NCI-H187 (cell line): Measurements from ENCODE around the gene ZNF362.
A peak's percentile ranks its signal among the peaks of the same experiment; 100 is the strongest.

Experiments used
- DNase-seq, 2 experiments: peaks; one replicate each; lab custom pipeline; 2025; lab: John Stamatoyannopoulos, UW

The ZNF362 gene

GRCh38 chr1:33327587-33328325 is 71.5 kb downstream of the ZNF362 start:
- peak; percentile 44 to 64 for DNase-seq

DNA sequence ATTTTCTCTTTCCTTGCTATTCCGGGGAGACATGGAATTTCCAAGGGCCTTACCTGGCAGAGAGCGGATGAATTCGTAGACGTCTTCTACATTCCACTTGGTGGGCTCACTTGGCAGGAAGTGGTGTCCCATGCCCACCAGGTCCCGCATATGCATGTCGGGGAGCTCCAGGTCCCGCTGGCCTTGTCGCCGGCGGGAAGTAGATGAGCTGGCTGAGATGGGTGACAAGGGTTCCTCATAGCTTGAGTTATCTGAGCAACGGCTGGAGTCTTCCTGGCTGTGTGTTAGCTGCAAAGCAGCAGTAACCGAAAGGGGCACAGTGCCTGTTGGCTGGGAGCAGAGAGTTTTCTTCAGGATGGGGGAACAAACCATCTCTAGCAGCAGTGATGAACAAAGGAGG is 72.5 kb downstream of the ZNF362 start:
- no peak for DNase-seq

DNA sequence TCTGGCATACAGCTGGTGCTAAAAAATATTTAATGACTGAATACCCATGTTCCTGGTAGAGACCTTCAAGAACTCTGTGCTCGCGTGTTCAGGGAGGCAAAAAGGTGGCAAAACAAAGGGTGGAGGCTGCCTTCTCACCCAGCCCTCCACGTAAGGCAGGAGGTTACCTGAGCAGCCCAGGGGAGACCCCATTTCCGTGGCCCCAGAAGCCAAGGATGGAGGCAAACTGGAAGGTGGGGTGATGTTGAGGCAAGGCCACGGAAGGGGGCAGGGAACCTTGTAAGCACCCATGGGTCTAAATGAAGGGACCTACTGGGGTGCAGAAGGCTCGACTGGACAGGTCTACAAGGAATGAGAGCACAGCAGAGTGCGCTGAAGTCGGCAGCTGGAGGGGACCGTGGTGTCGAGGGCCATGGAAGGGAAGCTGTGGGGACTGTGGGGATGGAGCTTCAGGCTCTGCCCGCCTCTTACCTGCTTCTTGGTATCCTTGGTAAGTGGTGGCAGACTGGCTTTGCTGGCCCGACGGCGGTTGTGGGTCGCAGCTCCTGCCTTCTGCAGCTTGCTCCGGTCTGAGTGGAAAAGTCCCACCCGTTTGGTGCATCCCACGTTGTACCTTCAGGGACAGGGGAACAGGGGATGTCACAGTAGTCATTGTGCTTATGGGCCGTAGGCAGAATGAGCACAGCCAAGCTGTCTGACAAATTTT is 73.5 kb downstream of the ZNF362 start:
- DNase-seq, result no peak

GRCh38 chr1:33330361-33330890 is 74.1 kb downstream of the ZNF362 start:
- DNase-seq, result no peak

GRCh38 chr1:33330906-33331305 is 74.6 kb downstream of the ZNF362 start:
- DNase-seq, result no peak

DNA sequence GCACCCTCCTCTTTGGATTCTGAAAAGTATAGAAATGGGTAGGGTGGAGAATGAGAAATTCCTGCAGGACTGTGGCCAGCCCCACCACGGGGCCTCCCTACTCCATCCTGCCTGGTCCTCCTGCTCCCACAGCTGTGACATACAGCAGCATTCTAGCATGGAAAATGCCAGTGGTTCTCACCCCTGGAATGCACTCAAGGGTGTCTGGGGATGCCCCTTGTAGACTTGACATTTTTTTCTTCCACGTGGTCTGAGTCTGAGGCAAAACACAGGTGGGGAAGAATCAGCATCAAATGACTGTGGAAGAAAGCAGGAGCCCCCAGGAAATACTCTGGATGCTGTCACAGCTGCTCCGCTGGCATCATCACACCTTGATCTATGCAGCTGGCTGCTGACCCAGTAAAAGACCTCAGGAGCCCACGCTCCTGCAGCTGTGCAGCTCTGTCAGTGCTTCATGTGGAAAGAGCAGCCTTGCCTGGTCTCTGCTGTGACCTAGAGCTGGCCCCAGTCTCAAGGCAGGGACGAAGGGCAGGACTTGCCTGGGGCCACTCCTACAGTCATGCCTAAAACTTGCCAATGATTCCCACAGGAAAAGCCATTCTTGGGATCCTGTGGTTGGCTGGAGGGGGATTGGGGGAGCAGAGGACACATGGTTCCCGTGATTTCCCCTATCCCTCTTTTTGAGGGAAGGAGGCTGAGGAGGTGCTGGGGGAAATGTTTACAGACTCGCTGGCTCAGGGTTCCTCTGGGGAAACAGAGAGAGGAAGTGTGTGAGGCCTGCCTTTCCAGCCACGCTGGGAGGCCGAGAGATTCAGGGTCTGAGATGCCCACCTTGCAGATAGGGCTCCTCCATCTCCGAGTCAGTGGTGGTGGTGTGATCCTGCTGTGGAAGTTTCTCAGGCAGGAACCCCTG is 75.4 kb downstream of the ZNF362 start:
- no peak for DNase-seq

- DNase-seq, result no peak
These were observed 76.1 kb downstream of the ZNF362 start for GRCh38 chr1:33332357-33332789.

GRCh38 chr1:33332881-33333280 is 76.6 kb downstream of the ZNF362 start:
- no peak for DNase-seq

DNA sequence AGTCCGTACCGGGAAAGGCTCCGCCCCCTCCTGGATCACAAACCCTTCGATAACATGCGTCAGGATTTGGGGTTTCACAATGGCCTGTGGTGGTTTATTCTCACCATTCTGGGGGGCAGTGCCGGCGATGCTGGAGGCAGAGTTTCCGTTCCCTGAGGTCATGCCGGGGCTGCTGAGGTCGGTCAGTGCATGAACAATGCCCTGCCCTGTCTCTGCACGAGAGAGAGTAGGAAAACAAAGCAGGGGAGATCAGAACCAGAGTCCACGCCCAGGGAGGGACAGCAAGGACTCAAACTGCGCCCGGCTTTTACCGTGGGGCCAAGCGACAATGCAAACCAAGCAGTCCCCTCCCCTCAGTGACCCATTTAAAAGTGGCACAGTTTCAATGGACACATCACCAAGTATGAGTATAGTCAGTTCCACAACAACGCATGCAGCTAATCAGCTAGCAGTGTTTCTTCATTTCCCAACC is 77.8 kb downstream of the ZNF362 start:
- DNase-seq, result no peak

GRCh38 chr1:33335020-33335419 is 78.7 kb downstream of the ZNF362 start:
- no peak for DNase-seq

DNA sequence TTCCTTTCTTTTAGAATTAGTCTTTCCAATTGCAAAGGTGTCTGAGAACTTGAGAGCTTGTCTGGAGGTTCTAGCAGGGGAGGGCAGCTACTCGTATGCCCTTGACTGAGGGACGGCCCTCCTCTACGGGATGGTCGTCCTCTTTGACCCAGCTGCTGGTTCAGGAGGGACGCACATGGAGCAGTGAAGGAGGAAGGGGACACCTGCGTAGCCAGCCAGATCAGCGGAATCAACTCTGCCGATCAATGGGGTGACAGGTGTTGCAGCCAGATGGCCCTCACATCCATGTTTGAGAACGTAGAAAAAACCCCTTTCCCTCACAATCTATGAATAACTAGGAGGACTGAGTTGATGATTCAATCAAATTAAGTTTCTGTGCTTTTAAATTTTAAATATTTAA is 80.3 kb downstream of the ZNF362 start:
- DNase-seq, result peak in 1 of 2 experiments; percentile 22

DNA sequence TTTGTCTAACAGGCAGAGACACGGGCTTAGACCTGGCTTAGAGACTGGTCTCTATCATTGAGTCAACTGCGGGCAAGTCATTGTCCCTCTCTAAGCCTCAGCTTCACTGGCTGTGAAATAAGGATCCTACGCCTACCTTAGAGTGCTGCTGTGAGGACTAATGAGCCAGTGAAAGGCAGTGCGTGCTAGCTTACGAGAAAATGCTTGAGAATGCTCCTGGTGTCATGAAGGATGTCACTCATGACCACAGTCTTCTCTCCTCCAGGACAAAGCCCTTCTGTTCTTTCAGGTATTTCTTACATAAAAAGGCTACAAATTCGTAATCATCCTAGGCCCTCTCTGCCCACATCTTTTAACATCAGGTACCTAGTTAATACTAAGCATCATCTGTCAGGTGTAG is 81.1 kb downstream of the ZNF362 start:
- no peak for DNase-seq

DNA sequence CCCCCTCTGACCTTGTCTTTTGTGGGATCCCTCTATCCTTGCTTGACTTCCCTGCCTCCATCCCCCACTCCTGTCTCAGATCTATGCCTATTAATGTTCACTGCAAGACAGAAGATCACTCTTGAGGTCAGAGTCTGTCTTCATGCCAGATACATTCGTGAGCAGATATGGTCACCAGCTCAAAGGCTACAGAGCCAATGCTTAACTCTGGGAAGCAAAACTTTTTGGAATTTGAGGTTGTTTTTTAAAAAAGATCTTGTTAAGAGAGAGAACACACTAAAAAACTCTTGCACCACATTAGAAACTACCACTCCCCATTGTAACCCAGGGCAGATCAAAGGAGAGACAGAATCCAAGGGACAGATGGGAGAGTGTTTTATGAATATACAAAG is 81.8 kb downstream of the ZNF362 start:
- DNase-seq, result no peak

DNA sequence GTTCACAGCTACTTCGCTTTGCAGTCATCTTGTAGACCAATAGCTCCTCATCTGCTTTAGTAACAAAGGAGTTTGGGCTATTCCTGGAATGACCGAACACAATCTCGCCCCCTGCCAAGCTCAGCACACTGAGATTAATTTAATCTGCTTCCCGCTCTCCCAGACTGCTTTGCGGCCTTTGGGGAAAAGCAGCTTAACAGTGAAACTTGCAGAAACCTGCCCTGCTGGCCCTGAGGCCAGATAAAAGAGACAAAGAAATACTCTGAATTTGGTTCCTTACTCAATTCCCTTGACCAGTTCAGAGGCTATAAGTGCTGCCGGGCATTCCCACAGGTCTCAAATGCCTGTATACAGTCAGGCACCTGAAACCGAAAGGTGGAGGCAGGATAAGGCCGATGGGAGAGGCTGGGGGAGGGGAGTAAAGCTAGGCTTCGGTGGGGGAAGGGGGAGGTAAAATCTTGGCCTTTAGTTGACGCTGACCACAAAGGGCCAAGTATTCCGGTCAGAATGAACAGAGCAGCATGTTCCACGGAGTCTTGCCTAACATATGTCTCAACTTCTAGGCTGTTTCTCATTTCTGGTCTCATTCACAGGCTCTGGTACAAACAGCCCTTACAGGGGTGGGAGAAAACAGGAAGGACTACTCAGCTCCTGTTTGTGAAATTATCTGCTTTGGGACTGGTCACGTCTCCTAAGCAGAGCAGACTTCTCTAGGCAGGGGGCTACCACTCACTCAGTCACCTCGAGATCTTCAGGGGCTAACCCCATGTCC is 82.3 kb downstream of the ZNF362 start:
- no peak for DNase-seq

GRCh38 chr1:33339413-33339812 is 83.1 kb downstream of the ZNF362 start:
- no peak for DNase-seq

- DNase-seq, result no peak
These were observed 84.9 kb downstream of the ZNF362 start for GRCh38 chr1:33341190-33341589.

- peak; percentile 64 to 90 for DNase-seq
These were observed 85.9 kb downstream of the ZNF362 start for GRCh38 chr1:33342041-33342723.

DNA sequence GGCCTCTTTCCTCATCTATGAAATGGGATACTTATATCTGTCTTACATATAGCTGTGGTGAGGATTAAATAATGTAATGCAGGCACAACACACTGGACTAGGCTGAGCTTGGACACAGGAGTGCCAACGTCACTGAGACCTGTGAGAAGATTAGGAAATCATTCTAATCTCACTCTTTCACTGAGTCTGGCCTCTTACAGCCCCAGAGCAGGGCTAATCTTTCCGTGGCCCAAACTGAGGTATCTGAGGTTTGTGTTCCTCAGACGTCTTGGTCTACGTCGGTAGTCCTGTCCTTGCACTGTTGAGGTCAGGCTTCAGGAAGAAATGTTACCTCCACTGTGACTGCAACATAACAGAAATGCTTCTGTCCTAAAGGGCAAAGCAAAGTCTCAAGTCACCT is 87.2 kb downstream of the ZNF362 start:
- no peak for DNase-seq

DNA sequence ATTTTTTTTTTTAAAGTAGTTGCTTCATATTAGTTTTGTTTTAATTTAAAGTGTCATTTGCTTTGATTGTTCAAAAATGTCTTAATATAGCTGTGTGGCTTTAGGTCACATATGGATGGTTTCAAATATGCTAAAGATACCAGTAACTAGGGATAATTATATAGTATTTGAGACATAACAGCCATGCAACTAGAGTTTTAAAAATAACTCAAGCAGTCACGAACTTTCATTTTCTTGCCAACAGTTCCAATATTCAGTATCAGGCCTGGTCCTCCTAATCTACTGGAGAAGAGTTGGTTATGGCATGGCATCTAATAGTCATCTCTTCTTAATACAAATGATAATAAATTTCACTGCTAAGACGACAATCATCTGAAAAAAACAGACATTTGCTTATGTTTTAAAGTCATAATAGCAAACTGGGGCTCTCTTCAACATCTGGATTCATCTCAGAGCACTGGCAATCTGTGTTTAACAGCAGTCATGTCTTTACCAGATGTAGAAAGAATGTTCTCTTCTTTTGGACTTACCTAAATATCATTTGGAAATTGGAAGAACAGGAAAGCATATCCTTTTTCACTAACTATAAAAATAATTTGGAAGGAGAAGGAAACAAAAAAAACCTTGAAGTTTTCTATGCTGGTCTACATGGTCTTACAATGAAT is 88.7 kb downstream of the ZNF362 start:
- DNase-seq, result no peak

DNA sequence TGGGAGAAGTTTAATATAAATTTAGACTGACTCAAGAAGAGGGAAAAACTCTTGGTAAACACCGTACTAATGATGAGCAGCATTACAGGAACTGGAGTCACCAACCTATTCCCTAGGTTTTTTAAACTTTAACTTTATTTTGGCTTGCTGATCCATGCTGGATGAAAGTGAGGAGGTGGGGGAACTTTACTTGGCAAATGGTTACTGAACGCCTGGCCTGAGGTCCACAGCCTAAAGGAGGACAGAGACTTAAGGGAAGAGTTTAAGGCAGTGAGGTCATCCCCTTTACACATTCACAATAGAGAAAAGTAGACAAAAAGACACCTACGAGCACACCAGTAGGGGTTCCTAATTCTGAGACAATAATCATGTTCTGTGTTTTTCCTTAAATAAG is 90.2 kb downstream of the ZNF362 start:
- DNase-seq, result no peak
